ENCODE measurements around the gene MAGIX.
"Not testable (repeated sequence)": the region's sequence is repeated elsewhere in the genome, so short reads cannot be mapped to it uniquely, and the experiment has no call there.

The MAGIX gene

GRCh38 chrX:49162620-49163019 lies at the start of gene MAGIX:
MAGIX (plus strand) TSS chrX:49162758; CDS start chrX:49162890, 132 bp downstream.
- DNase-seq (ENCODE audit: low spot score) = no peak

GRCh38 chrX:49116076-49116475 lies 46.5 kb upstream of the MAGIX start:
- DNase-seq (ENCODE audit: low spot score) = no peak

GRCh38 chrX:49116716-49117115 lies 45.8 kb upstream of the MAGIX start:
- DNase-seq (ENCODE audit: low spot score) = no peak

- DNase-seq (ENCODE audit: low spot score) = no peak
These were observed 45.0 kb upstream of the MAGIX start for GRCh38 chrX:49117581-49117980.

- no peak for DNase-seq (ENCODE audit: low spot score)
These were observed 42.5 kb upstream of the MAGIX start for GRCh38 chrX:49120091-49120490.

- DNase-seq (ENCODE audit: low spot score) = no peak
These were observed 40.1 kb upstream of the MAGIX start for GRCh38 chrX:49122499-49122898.

- not testable (repeated sequence) for DNase-seq (ENCODE audit: low spot score)
These were observed 34.8 kb upstream of the MAGIX start for GRCh38 chrX:49127742-49128258.

GRCh38 chrX:49129427-49129826 lies 33.1 kb upstream of the MAGIX start:
- DNase-seq (ENCODE audit: low spot score) = no peak

GRCh38 chrX:49132275-49132674 lies 30.3 kb upstream of the MAGIX start:
- DNase-seq (ENCODE audit: low spot score) = not testable (repeated sequence)

GRCh38 chrX:49133759-49134158 lies 28.8 kb upstream of the MAGIX start:
- DNase-seq (ENCODE audit: low spot score) = no peak

GRCh38 chrX:49137492-49137891 lies 25.1 kb upstream of the MAGIX start:
- no peak for DNase-seq (ENCODE audit: low spot score)

- no peak for DNase-seq (ENCODE audit: low spot score)
These were observed 22.8 kb upstream of the MAGIX start for GRCh38 chrX:49139713-49140112.

GRCh38 chrX:49142264-49142663 lies 20.3 kb upstream of the MAGIX start:
- DNase-seq (ENCODE audit: low spot score) = not testable (repeated sequence)

- not testable (repeated sequence) for DNase-seq (ENCODE audit: low spot score)
These were observed 19.4 kb upstream of the MAGIX start for GRCh38 chrX:49143154-49143553.

GRCh38 chrX:49147282-49147681 lies 15.3 kb upstream of the MAGIX start:
- no peak for DNase-seq (ENCODE audit: low spot score)

- no peak for DNase-seq (ENCODE audit: low spot score)
These were observed 14.6 kb upstream of the MAGIX start for GRCh38 chrX:49147936-49148335.

GRCh38 chrX:49148390-49149100 lies 14.0 kb upstream of the MAGIX start:
- not testable (repeated sequence) for DNase-seq (ENCODE audit: low spot score)

GRCh38 chrX:49149291-49149690 lies 13.3 kb upstream of the MAGIX start:
- not testable (repeated sequence) for DNase-seq (ENCODE audit: low spot score)

- DNase-seq (ENCODE audit: low spot score) = no peak
These were observed 9.1 kb upstream of the MAGIX start for GRCh38 chrX:49153467-49153866.

GRCh38 chrX:49155243-49155899 lies 7.2 kb upstream of the MAGIX start:
- no peak for DNase-seq (ENCODE audit: low spot score)

- DNase-seq (ENCODE audit: low spot score) = peak; percentile 76
These were observed 6.4 kb upstream of the MAGIX start for GRCh38 chrX:49155900-49156837.

- no peak for DNase-seq (ENCODE audit: low spot score)
These were observed 5.4 kb upstream of the MAGIX start for GRCh38 chrX:49157194-49157593.

Measured in HuH-7.5 (cell line).